GM12878 (cell line): ENCODE data around the gene MYLK3. TPM values are rescaled to one million over a fixed set of nuclear protein-coding genes. Genes with fewer than 3 reads are reported as not detected.
A peak's percentile ranks its signal among the peaks of the same experiment; 100 is the strongest.

Experiments
- ATAC-seq: fragments of 200-7000 bp; cut with Tn5 transposase; 3 replicates; pipeline ENCODE4 v1.9.1; 2020; ENCODE audit warnings: mild to moderate bottlenecking, moderate library complexity
- BruUV-seq: library from RNA; stranded (reverse); fragments of 400-500 nt; replicated peaks from 2 replicates; lab custom pipeline; 2021; lab: Mats Ljungman, UMichigan
- CTCF ChIA-PET: fragments of 300-600 bp; sonication (Branson Sonifier 250); formaldehyde crosslinking; extraction: SDS; loops from one replicate; lab custom pipeline; 2021; ENCODE audit warnings: inconsistent platforms; lab: Yijun Ruan, JAX
- POLR2A ChIA-PET: fragments of 350-600 bp; formaldehyde crosslinking; extraction: SDS; loops from one replicate; lab custom pipeline; 2021; ENCODE audit warnings: inconsistent platforms; lab: Charles Lee
- RAD21 ChIA-PET: fragments of 300-600 bp; sonication (Branson Sonifier 250); formaldehyde crosslinking; loops from one replicate; lab custom pipeline; 2023; ENCODE audit warnings: antibody characterized with exemption; ENCODE audit not compliant: unreplicated experiment; lab: Charles Lee
- SMC1A ChIA-PET: fragments of 300-600 bp; sonication (Branson Sonifier 250); formaldehyde crosslinking; loops from one replicate; lab custom pipeline; 2023; ENCODE audit not compliant: unreplicated experiment, uncharacterized antibody; lab: Charles Lee
- DNase-seq: peaks from one replicate; pipeline ENCODE4 v3.0.0-alpha.2; 2011; ENCODE audit warnings: low read depth, low spot score
- FAIRE-seq: peaks from 3 replicates; lab custom pipeline; 2011; peaks lifted over from hg19 to GRCh38; lab: Jason Lieb, UNC
- H2AFZ ChIP-seq: 2 replicates; pipeline ENCODE4 v1.6.0; 2011; ENCODE audit warnings: low read depth, low read length, control low read depth; ENCODE audit not compliant: control insufficient read depth
- H3K27ac ChIP-seq: 2 replicates; pipeline ENCODE4 v1.5.1; 2011; ENCODE audit warnings: control low read depth; ENCODE audit not compliant: control insufficient read depth, insufficient read depth
- H3K27me3 ChIP-seq, 2 experiments: replicated peaks in 1 of 2; 2 replicates each; pipeline versions ENCODE4 v1.6.0 to v1.6.1; 2011; ENCODE audit warnings: low read length in 1 of 2; ENCODE audit not compliant: control insufficient read depth in 2 of 2, insufficient read depth in 2 of 2
- H3K36me3 ChIP-seq, 2 experiments: 2 replicates each; pipeline ENCODE4 v1.5.1; 2011; ENCODE audit warnings: low read length in 1 of 2; ENCODE audit not compliant: control insufficient read depth in 2 of 2, insufficient read depth in 2 of 2
- H3K4me1 ChIP-seq: 2 replicates; pipeline ENCODE4 v1.6.1; 2011; ENCODE audit warnings: mild to moderate bottlenecking, low read length, moderate library complexity, mixed read lengths; ENCODE audit not compliant: control insufficient read depth, insufficient read depth
- H3K4me2 ChIP-seq: 2 replicates; pipeline ENCODE4 v1.6.0; 2011; ENCODE audit warnings: control low read depth; ENCODE audit not compliant: control insufficient read depth, insufficient read depth
- H3K4me3 ChIP-seq: fragments of 200-600 bp; sonication (generic); 2 replicates; pipeline ENCODE4 v1.5.1; 2016
- H3K79me2 ChIP-seq: 2 replicates; pipeline ENCODE4 v1.6.0; 2011; ENCODE audit warnings: low read length; ENCODE audit not compliant: control insufficient read depth, insufficient read depth
- H3K9ac ChIP-seq: 2 replicates; pipeline ENCODE4 v1.8.0; 2011; ENCODE audit warnings: low read length, control low read depth, mixed read lengths; ENCODE audit not compliant: control insufficient read depth, insufficient read depth
- H3K9me3 ChIP-seq: replicated peaks from 3 replicates; pipeline ENCODE4 v1.5.1; 2011; ENCODE audit warnings: mild to moderate bottlenecking, low read length; ENCODE audit not compliant: control insufficient read depth, insufficient read depth
- H4K20me1 ChIP-seq: 2 replicates; pipeline ENCODE4 v1.6.0; 2011; ENCODE audit not compliant: control insufficient read depth, insufficient read depth
- GATAD2B ChIP-seq: fragments of 450-650 bp; conservative IDR thresholded peaks from 2 replicates; pipeline ENCODE4 v1.6.1; 2017; ENCODE audit warnings: low read depth, mild to moderate bottlenecking, moderate library complexity
- PAX5 ChIP-seq: IDR thresholded peaks from 2 replicates; pipeline ENCODE4 v1.6.1; 2011; ENCODE audit warnings: low read depth, low read length, borderline replicate concordance
- RUNX3 ChIP-seq: IDR thresholded peaks from 2 replicates; pipeline ENCODE4 v1.6.1; 2012; ENCODE audit warnings: low read length, inconsistent platforms
- WRNIP1 ChIP-seq: IDR thresholded peaks from 2 replicates; pipeline ENCODE4 v1.6.1; 2011; ENCODE audit warnings: low read depth, low read length, improper control_type of control experiment, borderline replicate concordance
- WGBS: methylation state at CpG from one replicate; pipeline ENCODE4 v1.1.6; 2016; ENCODE audit warnings: low lambda C conversion rate; ENCODE audit not compliant: insufficient replicate concordance, insufficient coverage; ENCODE audit errors: missing lambda C conversion rate; 5-methylcytosine and 5-hydroxymethylcytosine counted together
- in situ Hi-C: fragments of 300-500 bp; cut with MboI; formaldehyde crosslinking; loops from 9 replicates; pipeline ENCODE4 v1.14.3; 2018; ENCODE audit warnings: mixed read lengths
- intact Hi-C: fragments of 100-400 bp; cut with micrococcal nuclease; formaldehyde crosslinking; loops from one replicate; pipeline ENCODE4 v1.14.2; 2022; ENCODE audit not compliant: unreplicated experiment
- polyA plus RNA-seq, 11 experiments: library from polyadenylated mRNA; depleted of rRNA in 4 of 11; unstranded in 6 of 11; stranded (reverse) in 5 of 11; fragments of >200 nt; fragmentation: Nextera tagmentation in 4 of 11; fragmentation: Illumina TruSeq in 1 of 11; extraction: Ambion mirVana in 4 of 11; extraction: Trizol in 1 of 11; gene quantifications; 1 replicate in 1 of 11; 2 replicates in 10 of 11; pipeline versions ENCODE4 v1.2.1 to v1.2.3, GENCODE V29; 2011 to 2016; ENCODE audit warnings: inconsistent platforms in 2 of 11, missing spikeins in 2 of 11, low read depth in 1 of 11
- total RNA-seq, 4 experiments: library from RNA; depleted of rRNA in 3 of 4; stranded (reverse); fragments of >200 nt in 3 of 4; fragmentation: Illumina TruSeq in 1 of 4; extraction: Trizol in 1 of 4; gene quantifications; 2 replicates each; pipeline versions ENCODE4 v1.2.1 to v1.2.3, GENCODE V29; 2013 to 2021
- TF ChIP-seq, protein P1 (sequence below): fragments of 450-650 bp; IDR thresholded peaks from 2 replicates; pipeline ENCODE4 v1.6.1; 2017; ENCODE audit warnings: mild to moderate bottlenecking, low read depth, inconsistent platforms; ENCODE audit not compliant: poor library complexity, severe bottlenecking

The MYLK3 gene
- total and polyA plus RNA-seq, 10 of the 15 experiments (the other 5 are each of a cell fraction or from before 2014, with no cell fraction given): 0.02 to 0.46 (median 0.17) TPM

DNA sequence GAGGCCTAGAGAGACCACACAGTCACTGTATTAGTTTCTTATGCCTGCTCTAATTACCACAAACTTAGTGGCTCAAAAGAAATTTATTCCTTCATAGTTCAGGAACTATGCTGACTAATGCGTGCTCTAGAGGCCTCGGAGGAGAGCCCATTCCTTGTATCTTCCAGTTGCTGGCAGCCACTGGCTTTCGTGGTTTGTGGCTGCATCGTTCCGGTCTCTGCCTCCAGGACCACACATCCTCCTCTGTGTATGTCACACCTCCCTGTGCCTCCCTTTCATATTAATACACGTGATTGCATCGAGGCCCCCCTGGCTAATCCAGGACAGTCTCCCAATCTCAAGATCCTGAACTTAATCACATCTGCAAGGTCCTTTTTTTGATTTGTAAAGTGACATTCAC, 16.9 kb upstream of the MYLK3 start:
- ChIA-PET POLR2A (no interaction called here), CTCF (no interaction called here)
- TF ChIP-seq, protein P1, sequence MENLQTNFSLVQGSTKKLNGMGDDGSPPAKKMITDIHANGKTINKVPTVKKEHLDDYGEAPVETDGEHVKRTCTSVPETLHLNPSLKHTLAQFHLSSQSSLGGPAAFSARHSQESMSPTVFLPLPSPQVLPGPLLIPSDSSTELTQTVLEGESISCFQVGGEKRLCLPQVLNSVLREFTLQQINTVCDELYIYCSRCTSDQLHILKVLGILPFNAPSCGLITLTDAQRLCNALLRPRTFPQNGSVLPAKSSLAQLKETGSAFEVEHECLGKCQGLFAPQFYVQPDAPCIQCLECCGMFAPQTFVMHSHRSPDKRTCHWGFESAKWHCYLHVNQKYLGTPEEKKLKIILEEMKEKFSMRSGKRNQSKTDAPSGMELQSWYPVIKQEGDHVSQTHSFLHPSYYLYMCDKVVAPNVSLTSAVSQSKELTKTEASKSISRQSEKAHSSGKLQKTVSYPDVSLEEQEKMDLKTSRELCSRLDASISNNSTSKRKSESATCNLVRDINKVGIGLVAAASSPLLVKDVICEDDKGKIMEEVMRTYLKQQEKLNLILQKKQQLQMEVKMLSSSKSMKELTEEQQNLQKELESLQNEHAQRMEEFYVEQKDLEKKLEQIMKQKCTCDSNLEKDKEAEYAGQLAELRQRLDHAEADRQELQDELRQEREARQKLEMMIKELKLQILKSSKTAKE: no peak
- TF ChIP-seq PAX5: peak; percentile 90
- TF ChIP-seq RUNX3: peak; percentile 54; the same call in 1 of the 2 replicates
- TF ChIP-seq, all 136 proteins: peak for 2
- DNase-seq (no peak), ATAC-seq (peak; percentile 16; the same call in 1 of the 3 replicates), FAIRE-seq (no peak)
- Histone ChIP-seq H3K27me3 (no peaks in the 10 kb centered on the region), H4K20me1 (no peaks in the 10 kb centered on the region), H3K9me3 (no peaks in the 10 kb centered on the region), H3K4me3 (no peak overlapping the region), H3K4me1 (peaks cover 9% of the 10 kb centered on the region), H3K36me3 (no peaks in the 10 kb centered on the region), H3K9ac (no peak overlapping the region), H3K27ac (no peak overlapping the region), H3K79me2 (no peaks in the 10 kb centered on the region), H3K4me2 (no peak overlapping the region), H2AFZ (no peak overlapping the region; the same call in 1 of the 2 replicates)
- 46% methylated on average over 7 of the region's 7 CpGs for WGBS
- in situ Hi-C loops: no loop called here
- ChIA-PET SMC1A (no interaction called here), RAD21 (no interaction called here)
- BruUV-seq: no TSS peak
- intact Hi-C loops: no loop called here

DNA sequence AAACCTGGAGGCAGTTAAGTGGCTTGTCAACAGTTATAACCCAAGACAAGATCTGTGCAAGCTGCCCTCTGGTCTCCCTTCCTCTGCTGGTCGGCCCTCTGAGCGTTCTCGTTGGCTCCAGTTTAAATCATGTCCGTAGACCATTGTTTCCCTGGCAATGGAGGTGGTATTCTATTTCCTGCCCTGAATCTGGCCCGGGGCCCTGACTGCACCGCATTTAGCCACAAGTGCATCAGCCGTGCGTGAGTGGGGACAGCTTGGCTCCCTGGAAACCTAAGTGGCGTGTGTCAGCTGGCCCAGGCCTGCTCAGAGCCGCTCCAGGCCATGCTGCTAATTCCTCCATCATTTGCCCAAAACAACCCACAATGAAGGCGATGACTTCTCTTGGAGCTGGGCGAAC, 15.0 kb upstream of the MYLK3 start:
- DNase-seq (no peak), ATAC-seq (no peak), FAIRE-seq (no peak)
- no peak overlapping the region for H3K4me3 ChIP-seq
- H3K4me2 ChIP-seq: no peak overlapping the region
- SMC1A ChIA-PET: no interaction called here
- H3K27me3 ChIP-seq: no peaks in the 10 kb centered on the region
- intact Hi-C loops: no loop called here
- H3K4me1 ChIP-seq: peaks cover 9% of the 10 kb centered on the region
- H3K9me3 ChIP-seq: no peaks in the 10 kb centered on the region
- no peak overlapping the region for H3K9ac ChIP-seq
- no TSS peak for BruUV-seq
- no peak for TF ChIP-seq GATAD2B
- no peak for TF ChIP-seq WRNIP1
- CTCF ChIA-PET: interaction anchor here (0.7 kb wide), 1 partner anchor 38 kb away, joined by 3 read pairs; no protein-coding TSS in a partner anchor
- POLR2A ChIA-PET: no interaction called here
- in situ Hi-C loops: no loop called here
- H4K20me1 ChIP-seq: no peaks in the 10 kb centered on the region
- RAD21 ChIA-PET: no interaction called here
- H2AFZ ChIP-seq: no peak overlapping the region
- no peaks in the 10 kb centered on the region for H3K79me2 ChIP-seq
- no peaks in the 10 kb centered on the region for H3K36me3 ChIP-seq
- H3K27ac ChIP-seq: no peak overlapping the region
- WGBS: 68% methylated on average over 12 of the region's 12 CpGs
